Epithelial cell of umbilical artery (primary cell): Measurements from ENCODE around the gene PSPN. TPM values are rescaled to one million over a fixed set of nuclear protein-coding genes. Genes with fewer than 3 reads are reported as not detected.

Experiments
- total RNA-seq: library from RNA; depleted of rRNA; stranded (reverse); fragments of >200 nt; gene quantifications from 2 replicates; pipeline ENCODE4 v1.2.3, GENCODE V29; 2014

The PSPN gene, protein sequence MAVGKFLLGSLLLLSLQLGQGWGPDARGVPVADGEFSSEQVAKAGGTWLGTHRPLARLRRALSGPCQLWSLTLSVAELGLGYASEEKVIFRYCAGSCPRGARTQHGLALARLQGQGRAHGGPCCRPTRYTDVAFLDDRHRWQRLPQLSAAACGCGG
- total RNA-seq = 0.61 and 1.3 TPM in 2 replicates

DNA sequence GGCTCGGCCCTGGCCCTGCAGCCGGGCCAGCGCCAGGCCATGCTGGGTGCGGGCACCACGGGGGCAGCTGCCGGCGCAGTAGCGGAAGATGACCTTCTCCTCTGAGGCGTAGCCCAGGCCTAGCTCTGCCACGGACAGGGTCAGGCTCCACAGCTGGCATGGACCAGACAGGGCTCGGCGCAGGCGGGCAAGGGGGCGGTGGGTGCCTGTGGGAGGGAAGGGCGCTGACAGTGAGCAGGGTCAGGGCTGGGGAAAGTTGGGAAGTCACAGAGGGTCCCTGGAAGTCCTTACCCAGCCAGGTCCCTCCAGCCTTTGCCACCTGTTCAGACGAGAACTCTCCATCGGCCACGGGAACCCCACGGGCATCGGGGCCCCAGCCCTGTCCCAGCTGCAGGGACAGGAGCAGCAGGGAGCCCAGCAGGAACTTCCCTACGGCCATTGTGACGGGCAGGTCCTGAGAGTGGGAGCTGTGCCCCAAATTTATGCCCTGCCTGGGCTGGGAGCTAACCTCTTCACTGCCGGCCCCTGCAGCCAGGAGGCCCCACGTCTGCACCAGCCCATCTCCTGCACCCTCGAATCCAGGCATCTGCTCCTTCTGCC lies at the start of gene PSPN:
Gene PSPN, minus strand, starts transcription at position 523 of the 600 bp plus-strand sequence. Its CDS starts 84 bp downstream, at position 439.

DNA sequence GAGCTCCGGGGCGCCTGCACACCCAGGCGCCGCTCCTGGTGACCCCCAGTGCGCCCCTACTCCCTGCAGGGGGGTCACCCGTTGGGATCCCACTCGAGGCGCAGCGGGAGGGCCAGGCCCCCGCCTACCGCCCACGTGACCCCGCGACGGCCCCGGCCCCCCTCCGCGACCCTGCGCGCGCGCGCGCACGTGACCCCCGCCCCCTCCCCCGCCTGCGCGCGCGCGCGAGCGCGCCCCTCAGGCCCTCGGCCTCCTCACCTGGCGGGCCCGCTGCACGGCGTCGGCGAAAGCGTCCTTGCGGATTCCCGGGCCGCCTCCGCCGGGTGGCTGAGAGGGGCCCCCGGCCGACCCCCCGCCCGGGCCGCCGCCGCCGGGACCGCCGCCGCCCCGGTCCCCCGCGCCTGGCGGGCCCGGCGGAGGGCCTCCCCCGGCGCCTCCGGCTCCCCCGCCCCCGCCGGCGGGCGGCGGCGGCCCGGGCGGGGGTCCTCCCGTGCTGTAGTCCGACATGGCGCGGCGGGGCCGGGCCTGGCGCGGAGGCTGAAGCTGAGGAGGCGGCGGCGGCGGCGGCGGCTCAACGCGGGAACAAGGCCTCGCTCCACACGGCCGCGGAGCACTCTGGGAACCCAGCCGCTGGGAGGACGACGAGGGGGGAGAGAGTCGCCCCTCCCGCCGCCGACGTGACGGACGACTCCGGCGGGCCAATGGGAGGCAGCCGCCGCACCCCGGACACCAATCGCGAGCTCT lies 48.6 kb upstream of the PSPN start, which contains the start of gene KHSRP:
Gene KHSRP, minus strand, starts transcription at position 617 of the 744 bp plus-strand sequence. Its CDS starts 110 bp downstream, at position 507.

GRCh38 chr19:6393074-6393982 lies 17.6 kb upstream of the PSPN start, which contains the start of gene GTF2F1:
Gene GTF2F1 (minus strand): TSS chr19:6393164. CDS start chr19:6392995, 169 bp downstream.

DNA sequence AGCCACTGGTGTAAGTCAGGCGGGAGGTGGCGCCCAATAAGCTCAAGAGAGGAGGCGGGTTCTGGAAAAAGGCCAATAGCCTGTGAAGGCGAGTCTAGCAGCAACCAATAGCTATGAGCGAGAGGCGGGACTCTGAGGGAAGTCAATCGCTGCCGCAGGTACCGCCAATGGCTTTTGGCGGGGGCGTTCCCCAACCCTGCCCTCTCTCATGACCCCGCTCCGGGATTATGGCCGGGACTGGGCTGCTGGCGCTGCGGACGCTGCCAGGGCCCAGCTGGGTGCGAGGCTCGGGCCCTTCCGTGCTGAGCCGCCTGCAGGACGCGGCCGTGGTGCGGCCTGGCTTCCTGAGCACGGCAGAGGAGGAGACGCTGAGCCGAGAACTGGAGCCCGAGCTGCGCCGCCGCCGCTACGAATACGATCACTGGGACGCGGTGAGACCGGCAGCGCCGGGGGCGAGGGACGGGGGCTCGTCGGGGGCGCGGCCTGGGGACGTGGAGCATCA lies 3.1 kb downstream of the PSPN start, which contains the start of gene ALKBH7:
Gene ALKBH7, plus strand, starts transcription at position 201 of the 502 bp plus-strand sequence. Its CDS starts 27 bp downstream, at position 228.

DNA sequence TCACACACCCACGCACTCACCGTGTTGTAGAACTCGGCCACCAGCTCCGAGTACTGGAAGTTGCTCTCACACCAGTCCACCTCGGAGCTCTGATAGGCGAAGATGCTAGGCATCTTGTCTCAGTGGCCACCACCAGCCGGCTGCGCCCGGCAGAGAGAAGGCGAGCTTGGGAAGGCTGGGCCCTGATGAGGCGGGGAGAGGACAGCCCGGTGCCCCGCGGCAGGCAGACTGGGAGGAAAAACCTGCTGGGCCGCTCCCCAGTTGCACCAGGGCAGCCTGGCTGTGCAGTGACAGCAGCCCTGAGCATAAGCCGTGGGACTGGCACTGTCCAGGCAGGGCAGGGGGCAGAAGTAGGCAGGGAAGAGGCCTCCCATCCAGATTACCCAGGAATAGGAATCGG lies 42.3 kb downstream of the PSPN start, which contains the start of gene ACER1:
Gene ACER1, minus strand, starts transcription at position 174 of the 400 bp plus-strand sequence. Its CDS starts 61 bp downstream, at position 113.

Other genes starting within 250 kb of the PSPN start
- gene ACSBG2, start 240.3 kb downstream of the PSPN start, total RNA-seq = not detected in 2 replicates
- 3.3 and 3.9 TPM in 2 replicates for gene MLLT1, start 96.0 kb downstream of the PSPN start, total RNA-seq
- gene ACER1, start 42.3 kb downstream of the PSPN start, total RNA-seq = not detected in 2 replicates
- gene CLPP, start 14.4 kb downstream of the PSPN start, total RNA-seq = 63.8 and 73.7 TPM in 2 replicates
- gene ALKBH7, start 3.1 kb downstream of the PSPN start, total RNA-seq = 40.3 and 74.1 TPM in 2 replicates
- 48.6 and 50.3 TPM in 2 replicates for gene GTF2F1, start 17.2 kb upstream of the PSPN start, total RNA-seq
- 83.5 and 96.2 TPM in 2 replicates for gene KHSRP, start 48.9 kb upstream of the PSPN start, total RNA-seq
- gene SLC25A41, start 57.8 kb upstream of the PSPN start, total RNA-seq = not detected in 2 replicates
- gene SLC25A23, start 83.9 kb upstream of the PSPN start, total RNA-seq = 19.2 and 32.8 TPM in 2 replicates
- not detected in 2 replicates for gene CRB3, start 88.3 kb upstream of the PSPN start, total RNA-seq
- not detected in 2 replicates for gene DENND1C, start 105.9 kb upstream of the PSPN start, total RNA-seq
- gene TUBB4A, start 126.4 kb upstream of the PSPN start, total RNA-seq = not detected in 2 replicates
- gene TNFSF9, start 155.1 kb upstream of the PSPN start, total RNA-seq = 0.30 and 0.65 TPM in 2 replicates
- gene CD70, start 215.2 kb upstream of the PSPN start, total RNA-seq = not detected in 2 replicates